OCI-LY1 (cell line): ENCODE data around the gene PPP1R2.
"Not testable (repeated sequence)": the region's sequence is repeated elsewhere in the genome, so short reads cannot be mapped to it uniquely, and the experiment has no call there.

Source experiments
- H2AFZ ChIP-seq: fragments of 200-600 bp; sonication (generic), shearing (Covaris generic); 2 replicates; pipeline ENCODE4 v1.6.0; 2014; ENCODE audit warnings: antibody characterized with exemption, mild to moderate bottlenecking, low read length
- H3F3A ChIP-seq: fragments of 200-600 bp; sonication (generic), shearing (Covaris generic); 2 replicates; pipeline ENCODE4 v1.6.0; 2014; ENCODE audit warnings: mild to moderate bottlenecking, antibody characterized with exemption, low read length, moderate library complexity; ENCODE audit not compliant: insufficient read depth
- H3K27ac ChIP-seq: fragments of 200-600 bp; sonication (generic); 2 replicates; pipeline ENCODE4 v1.5.1; 2014; ENCODE audit warnings: low read length, mixed run types, mild to moderate bottlenecking, low read depth; ENCODE audit not compliant: poor library complexity, severe bottlenecking
- H3K27me3 ChIP-seq: fragments of 200-600 bp; sonication (generic); 2 replicates; pipeline ENCODE4 v1.6.0; 2014; ENCODE audit warnings: antibody characterized with exemption, mild to moderate bottlenecking, low read length, moderate library complexity; ENCODE audit not compliant: insufficient read depth
- H3K36me3 ChIP-seq: fragments of 200-600 bp; sonication (generic); 2 replicates; pipeline ENCODE4 v1.6.1; 2014; ENCODE audit warnings: mild to moderate bottlenecking, antibody characterized with exemption, low read length, moderate library complexity, mixed read lengths; ENCODE audit not compliant: insufficient read depth
- H3K4me1 ChIP-seq: fragments of 200-600 bp; sonication (generic); 2 replicates; pipeline ENCODE4 v1.5.1; 2014; ENCODE audit warnings: mild to moderate bottlenecking, low read length, moderate library complexity; ENCODE audit not compliant: insufficient read depth, severe bottlenecking
- H3K4me2 ChIP-seq: fragments of 200-600 bp; sonication (generic), shearing (Covaris generic); 2 replicates; pipeline ENCODE4 v1.6.1; 2014; ENCODE audit warnings: low read length
- H3K4me3 ChIP-seq: fragments of 200-600 bp; sonication (generic); 2 replicates; pipeline ENCODE4 v1.5.1; 2014; ENCODE audit warnings: low read length, low read depth, mild to moderate bottlenecking, mixed read lengths; ENCODE audit not compliant: poor library complexity, severe bottlenecking
- H3K79me2 ChIP-seq: fragments of 200-600 bp; shearing (Covaris generic); 2 replicates; pipeline ENCODE4 v1.6.1; 2016; ENCODE audit warnings: mixed run types, low read length, mixed read lengths; ENCODE audit not compliant: insufficient read depth
- H3K9ac ChIP-seq: fragments of 200-600 bp; sonication (generic), shearing (Covaris generic); 2 replicates; pipeline ENCODE4 v1.6.1; 2014; ENCODE audit warnings: mild to moderate bottlenecking, low read length, mixed read lengths
- H3K9me2 ChIP-seq: fragments of 200-600 bp; sonication (generic), shearing (Covaris generic); 2 replicates; pipeline ENCODE4 v1.6.1; 2014; ENCODE audit warnings: low read depth, mild to moderate bottlenecking, low read length, mixed read lengths
- H3K9me3 ChIP-seq: fragments of 200-600 bp; shearing (Covaris generic); 2 replicates; pipeline ENCODE4 v1.6.1; 2014; ENCODE audit warnings: low read length, mixed read lengths
- H4K20me1 ChIP-seq: fragments of 200-600 bp; sonication (generic), shearing (Covaris generic); 2 replicates; pipeline ENCODE4 v1.6.0; 2016; ENCODE audit warnings: mild to moderate bottlenecking, low read length; ENCODE audit not compliant: insufficient read depth
- CTCF ChIP-seq: fragments of 200-600 bp; sonication (generic), shearing (Covaris generic); IDR thresholded peaks from 2 replicates; pipeline ENCODE4 v1.5.1; 2017; ENCODE audit warnings: mild to moderate bottlenecking, antibody characterized with exemption, low read length, moderate library complexity, mixed read lengths
- EZH2 ChIP-seq: fragments of 200-600 bp; sonication (generic), shearing (Covaris generic); IDR thresholded peaks from 2 replicates; pipeline ENCODE4 v1.8.0; 2017; ENCODE audit warnings: borderline replicate concordance, mixed run types, mild to moderate bottlenecking, antibody characterized with exemption, low read length, moderate library complexity, mixed read lengths

PPP1R2 gene

GRCh38 chr3:195524171-195524896 lies 18.8 kb downstream of the PPP1R2 start:
- no peak overlapping the region for H2AFZ ChIP-seq
- peaks cover 14% of the 10 kb centered on the region for H3K4me1 ChIP-seq
- H3K36me3 ChIP-seq, result peaks cover 3% of the 10 kb centered on the region
- H3K4me3 ChIP-seq, result no peak overlapping the region
- peaks cover 5% of the 10 kb centered on the region; the same call in 1 of the 2 replicates for H3F3A ChIP-seq
- H4K20me1 ChIP-seq, result no peaks in the 10 kb centered on the region
- H3K27ac ChIP-seq, result no peak overlapping the region
- no peaks in the 10 kb centered on the region for H3K9me3 ChIP-seq
- no peak overlapping the region for H3K4me2 ChIP-seq
- H3K9ac ChIP-seq, result no peak overlapping the region
- no peak for TF ChIP-seq EZH2
- no peaks in the 10 kb centered on the region for H3K79me2 ChIP-seq
- H3K9me2 ChIP-seq, result no peaks in the 10 kb centered on the region
- H3K27me3 ChIP-seq, result no peaks in the 10 kb centered on the region

- peak overlapping the region; percentile 55 for H3K4me2 ChIP-seq
- H3F3A ChIP-seq, result peaks cover 5% of the 10 kb centered on the region; the same call in 1 of the 2 replicates
- peak overlapping the region; percentile 26 for H3K27ac ChIP-seq
- H3K9me3 ChIP-seq, result no peaks in the 10 kb centered on the region
- H3K9ac ChIP-seq, result no peak overlapping the region
- no peaks in the 10 kb centered on the region for H3K27me3 ChIP-seq
- H3K9me2 ChIP-seq, result no peaks in the 10 kb centered on the region
- no peak overlapping the region for H2AFZ ChIP-seq
- H3K79me2 ChIP-seq, result no peaks in the 10 kb centered on the region
- no peaks in the 10 kb centered on the region for H4K20me1 ChIP-seq
- H3K4me3 ChIP-seq, result peak overlapping the region; percentile 31
- TF ChIP-seq EZH2 (no peak), CTCF (peak; percentile 95)
- H3K4me1 ChIP-seq, result peaks cover 14% of the 10 kb centered on the region
- H3K36me3 ChIP-seq, result no peaks in the 10 kb centered on the region; the same call in none of the 2 replicates
Measured at GRCh38 chr3:195522254-195523023, 20.7 kb downstream of the PPP1R2 start.

GRCh38 chr3:195517030-195517429 lies 26.1 kb downstream of the PPP1R2 start:
- no peak overlapping the region for H2AFZ ChIP-seq
- no peak overlapping the region for H3K4me2 ChIP-seq
- peaks cover 25% of the 10 kb centered on the region; the same call in 1 of the 2 replicates for H3K36me3 ChIP-seq
- no peaks in the 10 kb centered on the region for H4K20me1 ChIP-seq
- no peak overlapping the region for H3K9ac ChIP-seq
- no peaks in the 10 kb centered on the region for H3F3A ChIP-seq
- H3K9me3 ChIP-seq, result no peaks in the 10 kb centered on the region
- no peaks in the 10 kb centered on the region for H3K79me2 ChIP-seq
- peaks cover 3% of the 10 kb centered on the region for H3K4me1 ChIP-seq
- no peak overlapping the region for H3K4me3 ChIP-seq
- no peaks in the 10 kb centered on the region for H3K27me3 ChIP-seq
- TF ChIP-seq CTCF, result no peak
- TF ChIP-seq EZH2, result no peak
- no peak overlapping the region for H3K27ac ChIP-seq
- H3K9me2 ChIP-seq, result no peaks in the 10 kb centered on the region

- not testable (repeated sequence) for H3K9ac ChIP-seq, H3K9me3 ChIP-seq, H4K20me1 ChIP-seq, H3K79me2 ChIP-seq, H3F3A ChIP-seq, H3K9me2 ChIP-seq, H2AFZ ChIP-seq, H3K4me1 ChIP-seq, H3K4me2 ChIP-seq, H3K27me3 ChIP-seq, H3K27ac ChIP-seq, H3K4me3 ChIP-seq
- peaks cover 25% of the 10 kb centered on the region; the same call in 1 of the 2 replicates for H3K36me3 ChIP-seq
Measured at GRCh38 chr3:195514610-195515235, 28.4 kb downstream of the PPP1R2 start.
